K562 (cell line): ENCODE results near the gene CCDC87. TPM values are rescaled to one million over a fixed set of nuclear protein-coding genes. Genes with fewer than 3 reads are reported as not detected.

Source experiments
- ARNT ChIP-seq, 2 experiments: fragments of 450-650 bp; IDR thresholded peaks; 2 replicates each; pipeline ENCODE4 v1.6.1; 2016; ENCODE audit warnings: mild to moderate bottlenecking in 1 of 2
- CREB5 ChIP-seq: fragments of 250-450 bp; sonication (Bioruptor Pico); IDR thresholded peaks from 2 replicates; pipeline ENCODE4 v1.5.0; 2020; ENCODE audit warnings: mild to moderate bottlenecking
- EWSR1 ChIP-seq: fragments of 450-650 bp; IDR thresholded peaks from 2 replicates; pipeline ENCODE4 v1.6.1; 2018; ENCODE audit warnings: borderline replicate concordance, mild to moderate bottlenecking, low read depth, moderate library complexity; ENCODE audit not compliant: partially characterized antibody
- FUS ChIP-seq: fragments of 200-400 bp; formaldehyde crosslinking; optimal IDR thresholded peaks from 2 replicates; pipeline ENCODE3; 2017; ENCODE audit warnings: low read depth, low read length
- HDAC2 ChIP-seq: fragments of 450-650 bp; IDR thresholded peaks from 2 replicates; pipeline ENCODE4 v1.6.1; 2016; ENCODE audit warnings: mild to moderate bottlenecking
- HNRNPLL ChIP-seq: fragments of 200-400 bp; formaldehyde crosslinking; IDR thresholded peaks from 2 replicates; pipeline ENCODE4 v1.6.1; 2017; ENCODE audit warnings: low read length, low read depth, mild to moderate bottlenecking; ENCODE audit not compliant: poor library complexity, severe bottlenecking
- IRF9 ChIP-seq: fragments of 450-650 bp; IDR thresholded peaks from 2 replicates; pipeline ENCODE4 v1.6.1; 2016; ENCODE audit warnings: missing biosample characterization, missing genetic modification characterization
- KLF6 ChIP-seq: fragments of 250-450 bp; sonication (Bioruptor Pico); IDR thresholded peaks from 2 replicates; pipeline ENCODE4 v1.4.0; 2020; ENCODE audit warnings: mild to moderate bottlenecking, moderate library complexity, borderline replicate concordance
- L3MBTL2 ChIP-seq: fragments of 450-650 bp; IDR thresholded peaks from 2 replicates; pipeline ENCODE4 v1.6.1; 2016; ENCODE audit warnings: mild to moderate bottlenecking, moderate library complexity
- PHF21A ChIP-seq: fragments of 450-650 bp; IDR thresholded peaks from 2 replicates; pipeline ENCODE4 v1.6.1; 2017; ENCODE audit warnings: low read depth, borderline replicate concordance
- PPARD ChIP-seq: fragments of 250-450 bp; sonication (Bioruptor Pico); IDR thresholded peaks from 2 replicates; pipeline ENCODE4 v1.8.0; 2022; ENCODE audit warnings: inconsistent platforms, mild to moderate bottlenecking, moderate library complexity
- PRMT5 ChIP-seq: sonication (generic); formaldehyde crosslinking; IDR thresholded peaks from 2 replicates; pipeline ENCODE4 v1.5.0; 2020; ENCODE audit warnings: missing genetic modification reagents
- PTBP1 ChIP-seq: fragments of 200-400 bp; formaldehyde crosslinking; IDR thresholded peaks from 2 replicates; pipeline ENCODE4 v1.6.1; 2017; ENCODE audit warnings: low read depth, low read length
- RERE ChIP-seq: sonication (generic); formaldehyde crosslinking; IDR thresholded peaks from 2 replicates; pipeline ENCODE4 v1.8.0; 2023; ENCODE audit warnings: missing genetic modification reagents, mild to moderate bottlenecking, borderline replicate concordance
- SREBF2 ChIP-seq: sonication (generic); formaldehyde crosslinking; IDR thresholded peaks from 2 replicates; pipeline ENCODE4 v1.4.0; 2020; ENCODE audit warnings: mild to moderate bottlenecking, missing genetic modification reagents
- SRSF9 ChIP-seq: fragments of 200-400 bp; formaldehyde crosslinking; IDR thresholded peaks from 2 replicates; pipeline ENCODE4 v1.6.1; 2017; ENCODE audit warnings: low read depth, low read length, borderline replicate concordance
- ZNF354B ChIP-seq: fragments of 250-450 bp; sonication (Bioruptor Pico); IDR thresholded peaks from 2 replicates; pipeline ENCODE4 v1.4.0; 2020
- ZNF41 ChIP-seq: fragments of 250-450 bp; sonication (Bioruptor Pico); conservative IDR thresholded peaks from 2 replicates; pipeline ENCODE4 v1.4.0; 2020; ENCODE audit warnings: mild to moderate bottlenecking
- ZNF696 ChIP-seq: fragments of 250-450 bp; sonication (Bioruptor Pico); conservative IDR thresholded peaks from 2 replicates; pipeline ENCODE4 v1.4.0; 2020; ENCODE audit warnings: mild to moderate bottlenecking, moderate library complexity
- ZNF699 ChIP-seq: fragments of 250-450 bp; sonication (Bioruptor Pico); IDR thresholded peaks from 2 replicates; pipeline ENCODE4 v1.8.0; 2021; ENCODE audit warnings: mild to moderate bottlenecking, moderate library complexity; ENCODE audit not compliant: insufficient replicate concordance
- polyA plus RNA-seq, 8 experiments: library from polyadenylated mRNA; depleted of rRNA in 4 of 8; stranded (reverse) in 5 of 8; unstranded in 3 of 8; fragments of >200 nt; fragmentation: Nextera tagmentation in 2 of 8; fragmentation: Illumina TruSeq in 1 of 8; extraction: Ambion mirVana in 2 of 8; extraction: Trizol in 1 of 8; gene quantifications; 2 replicates each; pipeline versions ENCODE4 v1.2.1 to v1.2.3, GENCODE V29; 2011 to 2014; ENCODE audit warnings: inconsistent platforms in 1 of 8, missing spikeins in 1 of 8
- total RNA-seq, 7 experiments: library from RNA; depleted of rRNA in 6 of 7; stranded (reverse); fragments of >200 nt in 6 of 7; fragmentation: Illumina TruSeq in 2 of 7; extraction: Trizol in 2 of 7; gene quantifications; 2 replicates each; pipeline versions ENCODE4 v1.2.1 to v1.2.3, GENCODE V29; 2011 to 2021; ENCODE audit warnings: low replicate concordance in 1 of 7

CCDC87 gene
- total and polyA plus RNA-seq, 9 of the 15 experiments (the other 6 are each of a cell fraction or from before 2014, with no cell fraction given), result 0.03 to 0.44 (median 0.15) TPM; not detected in 1

GRCh38 chr11:66568124-66568916 is 24.5 kb downstream of the CCDC87 start, which contains the start of gene CTSF (continued):
- TF ChIP-seq RERE (0 out of 2 replicates have a peak, but pooled peaks have one; percentile 20), L3MBTL2 (peak; percentile 99), IRF9 (tag) (no peak), ZNF41 (CRISPR knock-in tag) (no peak), HNRNPLL (no peak), HDAC2 (peak; percentile 32; the same call in 1 of the 2 replicates), ZNF696 (CRISPR knock-in tag) (no peak), FUS (peak; percentile 68), KLF6 (CRISPR knock-in tag) (no peak), PRMT5 (CRISPR knock-in tag) (no peak), ZNF354B (CRISPR knock-in tag) (no peak), SRSF9 (no peak), PPARD (no peak), PTBP1 (no peak), CREB5 (no peak), SREBF2 (no peak), ARNT (IDR thresholded peaks at IDR 0.05) (no peak), ZNF699 (CRISPR knock-in tag) (no peak), PHF21A (no peak), EWSR1 (no peak)
